Endodermal cell (in vitro differentiated cells): ENCODE data around the gene ATMIN. TPM values are rescaled to one million over a fixed set of nuclear protein-coding genes. Genes with fewer than 3 reads are reported as not detected.

Experiments used
- DNase-seq: peaks from one replicate; pipeline ENCODE4 v3.0.0-alpha.2; 2017
- H3K27ac ChIP-seq: 2 replicates; pipeline ENCODE4 v1.5.1; 2013; ENCODE audit warnings: mild to moderate bottlenecking, low read depth, low read length, moderate library complexity
- H3K27me3 ChIP-seq: 2 replicates; pipeline ENCODE4 v1.6.1; 2013; ENCODE audit warnings: mild to moderate bottlenecking, low read length, moderate library complexity; ENCODE audit not compliant: insufficient read depth, control insufficient read depth, poor library complexity, severe bottlenecking
- H3K36me3 ChIP-seq: 2 replicates; pipeline ENCODE4 v1.7.0; 2013; ENCODE audit warnings: mild to moderate bottlenecking, low read length, moderate library complexity; ENCODE audit not compliant: control insufficient read depth, insufficient read depth
- H3K4me1 ChIP-seq: one replicate; pipeline ENCODE4 v1.7.0; 2013; ENCODE audit warnings: low read length; ENCODE audit not compliant: control insufficient read depth, insufficient read depth
- H3K4me3 ChIP-seq: 2 replicates; pipeline ENCODE4 v1.5.1; 2013; ENCODE audit warnings: mild to moderate bottlenecking, low read length, moderate library complexity
- H3K9ac ChIP-seq: 2 replicates; pipeline ENCODE4 v1.6.1; 2013; ENCODE audit warnings: mild to moderate bottlenecking, low read length, moderate library complexity; ENCODE audit not compliant: poor library complexity, severe bottlenecking; ENCODE audit errors: extremely low read depth
- H3K9me3 ChIP-seq: 2 replicates; pipeline ENCODE4 v1.6.1; 2013; ENCODE audit warnings: mild to moderate bottlenecking, low read length, moderate library complexity; ENCODE audit not compliant: control insufficient read depth
- H3K27ac Mint-ChIP-seq: 2 replicates; pipeline ENCODE4 v1.8.0; 2020; ENCODE audit warnings: mixed read lengths
- H3K27me3 Mint-ChIP-seq: 2 replicates; pipeline ENCODE4 v1.8.0; 2021; ENCODE audit warnings: mild to moderate bottlenecking, mixed read lengths; ENCODE audit not compliant: insufficient read depth
- H3K36me3 Mint-ChIP-seq: 2 replicates; pipeline ENCODE4 v1.8.0; 2020; ENCODE audit warnings: low read depth, mixed read lengths
- H3K4me1 Mint-ChIP-seq: 2 replicates; pipeline ENCODE4 v1.8.0; 2020; ENCODE audit warnings: mixed read lengths
- H3K4me3 Mint-ChIP-seq: 2 replicates; pipeline ENCODE4 v1.8.0; 2020; ENCODE audit warnings: mild to moderate bottlenecking, moderate library complexity, mixed read lengths
- H3K9me3 Mint-ChIP-seq: 2 replicates; pipeline ENCODE4 v1.8.0; 2020; ENCODE audit warnings: mild to moderate bottlenecking, mixed read lengths
- CTCF ChIP-seq: fragments of 200-600 bp; sonication (generic); conservative IDR thresholded peaks from 2 replicates; pipeline ENCODE4 v1.5.0; 2021; ENCODE audit warnings: antibody characterized with exemption, mild to moderate bottlenecking
- WGBS, 2 experiments: methylation state at CpG; one replicate each; pipeline versions ENCODE4 v1.1.5 to v1.1.7; 2013; ENCODE audit warnings: missing lambda C conversion rate in 2 of 2, mixed read lengths in 1 of 2; ENCODE audit not compliant: insufficient coverage in 1 of 2, insufficient read length in 1 of 2; 5-methylcytosine and 5-hydroxymethylcytosine counted together
- total RNA-seq, 2 donors: library from RNA; stranded (reverse); fragmentation: NEBNext Ultra II Directional in 1 of 2; extraction: Animal tissue kit (Norgen Biotek cat#: 25700) in 1 of 2; gene quantifications; 2 replicates in 1 of 2; 3 replicates in 1 of 2; pipeline ENCODE4 v1.2.1, GENCODE V29; 2021

The ATMIN gene
- total RNA-seq, 2 donors from 2014 or later = 45.7 to 53.6 TPM

DNA sequence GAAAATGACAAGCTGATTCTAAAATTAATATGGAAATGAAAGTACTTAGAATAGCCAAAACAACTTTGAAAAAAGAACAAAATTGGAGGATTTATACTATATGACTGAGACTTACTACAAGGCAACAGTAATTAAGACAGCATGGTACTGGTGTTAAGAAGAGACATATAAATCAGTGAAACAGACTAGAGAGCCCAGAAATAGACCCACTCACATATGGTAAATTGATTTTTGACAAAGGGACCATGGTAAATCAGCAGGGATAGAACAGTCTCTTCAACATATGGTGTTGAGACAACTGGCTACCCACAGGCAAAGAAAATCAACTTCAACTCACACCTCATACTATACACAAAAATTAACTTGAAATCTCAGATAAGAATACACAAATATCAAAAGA is 41.8 kb upstream of the ATMIN start:
- Mint-ChIP-seq H3K27ac (peak overlapping the region; percentile 11), H3K36me3 (peaks cover 14% of the 10 kb centered on the region), H3K4me3 (no peak overlapping the region), H3K4me1 (peaks cover 19% of the 10 kb centered on the region), H3K9me3 (no peaks in the 10 kb centered on the region), H3K27me3 (no peaks in the 10 kb centered on the region)
- no peak for DNase-seq
- H3K27me3 ChIP-seq = no peaks in the 10 kb centered on the region
- no peak overlapping the region for H3K4me3 ChIP-seq
- H3K9me3 ChIP-seq = no peaks in the 10 kb centered on the region
- peaks cover 23% of the 10 kb centered on the region for H3K36me3 ChIP-seq
- peaks cover 5% of the 10 kb centered on the region for H3K4me1 ChIP-seq
- no peak overlapping the region for H3K27ac ChIP-seq
- no peak for TF ChIP-seq CTCF
- H3K9ac ChIP-seq = no peak overlapping the region

GRCh38 chr16:80994451-80994850 is 41.2 kb upstream of the ATMIN start:
- Mint-ChIP-seq H3K27me3 (no peaks in the 10 kb centered on the region), H3K36me3 (peaks cover 19% of the 10 kb centered on the region), H3K4me3 (no peak overlapping the region), H3K4me1 (peaks cover 19% of the 10 kb centered on the region), H3K9me3 (peaks cover 5% of the 10 kb centered on the region), H3K27ac (peak overlapping the region; percentile 11)
- H3K27ac ChIP-seq = no peak overlapping the region
- H3K4me3 ChIP-seq = no peak overlapping the region
- H3K9ac ChIP-seq = no peak overlapping the region
- no peaks in the 10 kb centered on the region for H3K9me3 ChIP-seq
- H3K36me3 ChIP-seq = peaks cover 23% of the 10 kb centered on the region
- no peak for TF ChIP-seq CTCF
- no peak for DNase-seq
- peaks cover 5% of the 10 kb centered on the region for H3K4me1 ChIP-seq
- no peaks in the 10 kb centered on the region for H3K27me3 ChIP-seq

DNA sequence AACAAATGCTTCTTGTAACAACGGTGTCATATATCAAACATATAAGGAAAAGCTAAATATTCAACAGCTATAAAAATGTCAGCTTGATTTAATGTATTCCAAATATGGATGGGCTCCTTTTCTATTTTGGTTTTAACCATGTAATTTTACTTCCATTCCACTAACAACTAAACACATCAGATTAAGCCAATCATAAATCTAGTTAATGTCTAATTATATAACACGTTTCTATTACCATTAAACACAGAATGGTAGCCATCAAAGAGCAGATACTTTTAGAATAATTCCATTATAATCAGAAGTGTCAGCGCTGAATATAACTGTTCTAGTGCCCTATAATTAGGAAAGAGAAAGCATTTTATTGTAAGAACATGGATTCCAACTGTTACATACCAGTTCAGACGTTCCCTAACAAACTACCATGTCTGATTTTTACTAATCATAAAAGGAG is 38.9 kb upstream of the ATMIN start:
- no peak overlapping the region for H3K27ac ChIP-seq
- peaks cover 5% of the 10 kb centered on the region for H3K4me1 ChIP-seq
- Mint-ChIP-seq H3K4me1 (peaks cover 19% of the 10 kb centered on the region), H3K9me3 (peaks cover 6% of the 10 kb centered on the region), H3K4me3 (no peak overlapping the region), H3K36me3 (peaks cover 18% of the 10 kb centered on the region), H3K27ac (no peak overlapping the region), H3K27me3 (no peaks in the 10 kb centered on the region)
- H3K9ac ChIP-seq = no peak overlapping the region
- no peaks in the 10 kb centered on the region for H3K9me3 ChIP-seq
- no peak for DNase-seq
- no peak overlapping the region for H3K4me3 ChIP-seq
- WGBS, 2 experiments = 96 to 100% methylated on average over 1 to 2 of the region's 4 CpGs
- peaks cover 16% of the 10 kb centered on the region for H3K36me3 ChIP-seq
- H3K27me3 ChIP-seq = no peaks in the 10 kb centered on the region
- no peak for TF ChIP-seq CTCF
